Measurements from ENCODE around the gene ADARB2. TPM values are rescaled to one million over a fixed set of nuclear protein-coding genes. Genes with fewer than 3 reads are reported as not detected.

Gene ADARB2
- total RNA-seq, 2 experiments from 2014 or later, result 0.63 to 0.99 TPM

GRCh38 chr10:1202343-1202742, 535.0 kb downstream of the ADARB2 start:
- Mint-ChIP-seq H3K4me1 (ENCODE audit: low read depth) (no peaks in the 10 kb centered on the region), H3K27me3 (ENCODE audit: low read depth) (peaks cover 3% of the 10 kb centered on the region), H3K27ac (no peak overlapping the region), H3K4me3 (no peak overlapping the region), H3K9me3 (ENCODE audit: insufficient read depth) (no peaks in the 10 kb centered on the region), H3K36me3 (ENCODE audit: low read depth) (no peaks in the 10 kb centered on the region)
- no peak for ATAC-seq
- CTCF ChIA-PET, result no interaction called here
- no peak for DNase-seq
- POLR2A ChIA-PET, result no interaction called here

- ATAC-seq (no peak), DNase-seq (no peak)
- H3K27ac Mint-ChIP-seq, result no peak overlapping the region
- ChIA-PET POLR2A (no interaction called here), CTCF (no interaction called here)
- no peaks in the 10 kb centered on the region for H3K36me3 Mint-ChIP-seq (ENCODE audit: low read depth)
- no peaks in the 10 kb centered on the region for H3K4me1 Mint-ChIP-seq (ENCODE audit: low read depth)
- peaks cover 4% of the 10 kb centered on the region for H3K27me3 Mint-ChIP-seq (ENCODE audit: low read depth)
- no peaks in the 10 kb centered on the region for H3K9me3 Mint-ChIP-seq (ENCODE audit: insufficient read depth)
- H3K4me3 Mint-ChIP-seq, result no peak overlapping the region
Measured at GRCh38 chr10:1200866-1201807, 536.2 kb downstream of the ADARB2 start.

GRCh38 chr10:1199897-1200721, 537.2 kb downstream of the ADARB2 start:
- ATAC-seq (no peak), DNase-seq (no peak)
- ChIA-PET POLR2A (no interaction called here), CTCF (no interaction called here)
- Mint-ChIP-seq H3K4me3 (no peak overlapping the region), H3K36me3 (ENCODE audit: low read depth) (no peaks in the 10 kb centered on the region), H3K9me3 (ENCODE audit: insufficient read depth) (no peaks in the 10 kb centered on the region), H3K27ac (no peak overlapping the region), H3K27me3 (ENCODE audit: low read depth) (peaks cover 5% of the 10 kb centered on the region), H3K4me1 (ENCODE audit: low read depth) (no peaks in the 10 kb centered on the region)

- no peak for DNase-seq
- ChIA-PET POLR2A (no interaction called here), CTCF (no interaction called here)
- H3K4me3 Mint-ChIP-seq, result no peak overlapping the region
- H3K27ac Mint-ChIP-seq, result no peak overlapping the region
- H3K27me3 Mint-ChIP-seq (ENCODE audit: low read depth), result peaks cover 5% of the 10 kb centered on the region
- no peaks in the 10 kb centered on the region for H3K4me1 Mint-ChIP-seq (ENCODE audit: low read depth)
- H3K9me3 Mint-ChIP-seq (ENCODE audit: insufficient read depth), result no peaks in the 10 kb centered on the region
- no peak for ATAC-seq
- no peaks in the 10 kb centered on the region for H3K36me3 Mint-ChIP-seq (ENCODE audit: low read depth)
Measured at GRCh38 chr10:1199345-1199673, 538.0 kb downstream of the ADARB2 start.

- ChIA-PET CTCF (no interaction called here), POLR2A (no interaction called here)
- DNase-seq (no peak), ATAC-seq (no peak)
- peaks cover 5% of the 10 kb centered on the region for H3K27me3 Mint-ChIP-seq (ENCODE audit: low read depth)
- H3K4me1 Mint-ChIP-seq (ENCODE audit: low read depth), result peaks cover 4% of the 10 kb centered on the region
- H3K9me3 Mint-ChIP-seq (ENCODE audit: insufficient read depth), result no peaks in the 10 kb centered on the region
- H3K27ac Mint-ChIP-seq, result no peak overlapping the region
- H3K36me3 Mint-ChIP-seq (ENCODE audit: low read depth), result no peaks in the 10 kb centered on the region
- H3K4me3 Mint-ChIP-seq, result no peak overlapping the region
Measured at GRCh38 chr10:1198453-1199344, 538.6 kb downstream of the ADARB2 start.

GRCh38 chr10:1197384-1197783, 539.9 kb downstream of the ADARB2 start:
- ATAC-seq (no peak), DNase-seq (no peak)
- Mint-ChIP-seq H3K27me3 (ENCODE audit: low read depth) (peaks cover 5% of the 10 kb centered on the region), H3K9me3 (ENCODE audit: insufficient read depth) (no peaks in the 10 kb centered on the region), H3K4me1 (ENCODE audit: low read depth) (peaks cover 13% of the 10 kb centered on the region), H3K27ac (no peak overlapping the region), H3K4me3 (no peak overlapping the region), H3K36me3 (ENCODE audit: low read depth) (no peaks in the 10 kb centered on the region)
- POLR2A ChIA-PET, result no interaction called here
- CTCF ChIA-PET, result no interaction called here

GRCh38 chr10:1196656-1197055, 540.7 kb downstream of the ADARB2 start:
- Mint-ChIP-seq H3K9me3 (ENCODE audit: insufficient read depth) (no peaks in the 10 kb centered on the region), H3K4me1 (ENCODE audit: low read depth) (peaks cover 13% of the 10 kb centered on the region), H3K4me3 (no peak overlapping the region), H3K36me3 (ENCODE audit: low read depth) (no peaks in the 10 kb centered on the region), H3K27me3 (ENCODE audit: low read depth) (peaks cover 5% of the 10 kb centered on the region), H3K27ac (no peak overlapping the region)
- ChIA-PET CTCF (no interaction called here), POLR2A (no interaction called here)
- no peak for DNase-seq
- no peak for ATAC-seq

GRCh38 chr10:1195828-1196227, 541.5 kb downstream of the ADARB2 start:
- Mint-ChIP-seq H3K27ac (no peak overlapping the region), H3K27me3 (ENCODE audit: low read depth) (peaks cover 5% of the 10 kb centered on the region), H3K4me1 (ENCODE audit: low read depth) (peaks cover 13% of the 10 kb centered on the region), H3K4me3 (no peak overlapping the region), H3K36me3 (ENCODE audit: low read depth) (no peaks in the 10 kb centered on the region), H3K9me3 (ENCODE audit: insufficient read depth) (no peaks in the 10 kb centered on the region)
- DNase-seq (no peak), ATAC-seq (no peak)
- ChIA-PET CTCF (no interaction called here), POLR2A (no interaction called here)

- Mint-ChIP-seq H3K4me3 (no peak overlapping the region), H3K27ac (no peak overlapping the region), H3K36me3 (ENCODE audit: low read depth) (no peaks in the 10 kb centered on the region), H3K9me3 (ENCODE audit: insufficient read depth) (no peaks in the 10 kb centered on the region), H3K27me3 (ENCODE audit: low read depth) (peaks cover 5% of the 10 kb centered on the region), H3K4me1 (ENCODE audit: low read depth) (peaks cover 13% of the 10 kb centered on the region)
- CTCF ChIA-PET, result interaction anchor here (1.2 kb wide), 1 partner anchor 83 kb away, joined by 3 read pairs; no protein-coding TSS in a partner anchor
- ATAC-seq, result no peak
- no peak for DNase-seq
- POLR2A ChIA-PET, result no interaction called here
Measured at GRCh38 chr10:1194161-1194560, 543.2 kb downstream of the ADARB2 start.

GRCh38 chr10:1193561-1193960, 543.8 kb downstream of the ADARB2 start:
- no peak for ATAC-seq
- Mint-ChIP-seq H3K27me3 (ENCODE audit: low read depth) (peaks cover 2% of the 10 kb centered on the region), H3K9me3 (ENCODE audit: insufficient read depth) (no peaks in the 10 kb centered on the region), H3K4me3 (no peak overlapping the region), H3K27ac (peak overlapping the region; percentile 4), H3K4me1 (ENCODE audit: low read depth) (peaks cover 13% of the 10 kb centered on the region), H3K36me3 (ENCODE audit: low read depth) (no peaks in the 10 kb centered on the region)
- DNase-seq, result no peak
- ChIA-PET CTCF (interaction anchor here (0.7 to 1.2 kb wide), 2 partner anchors 83 to 108 kb away, joined by 3 read pairs; no protein-coding TSS in a partner anchor), POLR2A (no interaction called here)

GRCh38 chr10:1191752-1192151, 545.6 kb downstream of the ADARB2 start:
- ATAC-seq, result no peak
- H3K27ac Mint-ChIP-seq, result no peak overlapping the region
- H3K4me1 Mint-ChIP-seq (ENCODE audit: low read depth), result peaks cover 14% of the 10 kb centered on the region
- no peaks in the 10 kb centered on the region for H3K9me3 Mint-ChIP-seq (ENCODE audit: insufficient read depth)
- CTCF ChIA-PET, result no interaction called here
- no peak overlapping the region for H3K4me3 Mint-ChIP-seq
- peaks cover 2% of the 10 kb centered on the region for H3K27me3 Mint-ChIP-seq (ENCODE audit: low read depth)
- H3K36me3 Mint-ChIP-seq (ENCODE audit: low read depth), result no peaks in the 10 kb centered on the region
- POLR2A ChIA-PET, result no interaction called here
- DNase-seq, result no peak
